WTC11 (cell line): ENCODE data around the gene ENTPD1. TPM values are rescaled to one million over a fixed set of nuclear protein-coding genes. Genes with fewer than 3 reads are reported as not detected.

Source experiments
- ATAC-seq: fragments of 200-7000 bp; cut with Tn5 transposase; 2 replicates; pipeline ENCODE4 v1.10.0; 2021; ENCODE audit warnings: mild to moderate bottlenecking, moderate library complexity
- CTCF ChIA-PET: fragments of 300-600 bp; sonication (Branson Sonifier 250); formaldehyde crosslinking; loops from one replicate; lab custom pipeline; 2021; ENCODE audit warnings: antibody characterized with exemption; lab: Charles Lee
- POLR2A ChIA-PET: fragments of 350-600 bp; sonication (Branson Sonifier 250); formaldehyde crosslinking; loops from one replicate; lab custom pipeline; 2021; ENCODE audit warnings: antibody characterized with exemption; lab: Charles Lee
- DNase-seq: peaks from one replicate; pipeline ENCODE4 v3.0.0; 2021; ENCODE audit warnings: low spot score
- H3K27ac Mint-ChIP-seq: 2 replicates; pipeline ENCODE4 v1.8.0; 2021; ENCODE audit warnings: mixed read lengths
- H3K27me3 Mint-ChIP-seq: 2 replicates; pipeline ENCODE4 v1.8.0; 2021; ENCODE audit warnings: low read depth, mild to moderate bottlenecking, moderate library complexity, mixed read lengths
- H3K36me3 Mint-ChIP-seq: 2 replicates; pipeline ENCODE4 v1.8.0; 2021; ENCODE audit warnings: mixed read lengths
- H3K4me1 Mint-ChIP-seq: 2 replicates; pipeline ENCODE4 v1.8.0; 2022; ENCODE audit warnings: mixed read lengths
- H3K4me3 Mint-ChIP-seq: 2 replicates; pipeline ENCODE4 v1.8.0; 2021; ENCODE audit warnings: mild to moderate bottlenecking, moderate library complexity, mixed read lengths
- H3K9me3 Mint-ChIP-seq: 2 replicates; pipeline ENCODE4 v1.8.0; 2021; ENCODE audit warnings: mixed read lengths
- ATF1 ChIP-seq: sonication (generic); formaldehyde crosslinking; IDR thresholded peaks from 2 replicates; pipeline ENCODE4 v1.8.1; 2023; ENCODE audit warnings: mild to moderate bottlenecking, moderate library complexity, missing genetic modification reagents
- EMX1 ChIP-seq: fragments of 250-450 bp; sonication (Bioruptor Pico); IDR thresholded peaks from 2 replicates; pipeline ENCODE4 v1.8.0; 2021; ENCODE audit warnings: mild to moderate bottlenecking
- GRHL2 ChIP-seq: fragments of 250-450 bp; sonication (Bioruptor Pico); IDR thresholded peaks from 2 replicates; pipeline ENCODE4 v1.8.0; 2022; ENCODE audit warnings: mild to moderate bottlenecking, moderate library complexity; ENCODE audit not compliant: insufficient replicate concordance, severe bottlenecking
- HMGA2 ChIP-seq: fragments of 250-450 bp; sonication (Bioruptor Pico); IDR thresholded peaks from 2 replicates; pipeline ENCODE4 v1.4.0; 2021; ENCODE audit warnings: mild to moderate bottlenecking, moderate library complexity
- MAX ChIP-seq: sonication (generic); formaldehyde crosslinking; IDR thresholded peaks from 2 replicates; pipeline ENCODE4 v1.8.0; 2022; ENCODE audit warnings: mild to moderate bottlenecking, missing genetic modification reagents
- PRRX2 ChIP-seq: fragments of 250-450 bp; sonication (Bioruptor Pico); IDR thresholded peaks from 2 replicates; pipeline ENCODE4 v1.8.0; 2021; ENCODE audit warnings: mild to moderate bottlenecking
- RELA ChIP-seq: sonication (generic); formaldehyde crosslinking; IDR thresholded peaks from 2 replicates; pipeline ENCODE4 v1.8.1; 2022; ENCODE audit warnings: missing genetic modification reagents, mild to moderate bottlenecking, borderline replicate concordance
- SOX15 ChIP-seq: fragments of 250-450 bp; sonication (Bioruptor Pico); IDR thresholded peaks from 2 replicates; pipeline ENCODE4 v1.9.0; 2021; ENCODE audit warnings: mild to moderate bottlenecking
- STAT6 ChIP-seq: sonication (generic); formaldehyde crosslinking; conservative IDR thresholded peaks from 2 replicates; pipeline ENCODE4 v1.8.1; 2023; ENCODE audit warnings: mild to moderate bottlenecking, low read depth, missing genetic modification reagents, moderate library complexity
- TCF7 ChIP-seq: sonication (generic); formaldehyde crosslinking; IDR thresholded peaks from 2 replicates; pipeline ENCODE4 v1.8.0; 2022; ENCODE audit warnings: mild to moderate bottlenecking, low read depth, missing genetic modification reagents, moderate library complexity
- ZNF138 ChIP-seq: sonication (generic); formaldehyde crosslinking; conservative IDR thresholded peaks from 2 replicates; pipeline ENCODE4 v1.8.1; 2022; ENCODE audit warnings: mild to moderate bottlenecking, moderate library complexity, missing genetic modification reagents
- total RNA-seq: library from RNA; stranded (reverse); gene quantifications from 3 replicates; pipeline ENCODE4 v1.2.3, GENCODE V29; 2021
- TF ChIP-seq, protein P1 (sequence below): fragments of 250-450 bp; sonication (Bioruptor Pico); IDR thresholded peaks from 2 replicates; pipeline ENCODE4 v1.9.0; 2021; ENCODE audit warnings: mild to moderate bottlenecking
- TF ChIP-seq, protein P2 (sequence below): sonication (generic); formaldehyde crosslinking; IDR thresholded peaks from 2 replicates; pipeline ENCODE4 v1.8.1; 2023; ENCODE audit warnings: mild to moderate bottlenecking, missing genetic modification reagents, moderate library complexity
- TF ChIP-seq, protein P3 (sequence below): sonication (generic); formaldehyde crosslinking; IDR thresholded peaks from 2 replicates; pipeline ENCODE4 v1.8.0; 2022; ENCODE audit warnings: mild to moderate bottlenecking, missing genetic modification reagents
- TF ChIP-seq, protein P4 (sequence below): sonication (generic); formaldehyde crosslinking; IDR thresholded peaks from 2 replicates; pipeline ENCODE4 v1.8.1; 2022; ENCODE audit warnings: mild to moderate bottlenecking, moderate library complexity, missing genetic modification reagents
- TF ChIP-seq, protein P5 (sequence below): sonication (generic); formaldehyde crosslinking; IDR thresholded peaks from 2 replicates; pipeline ENCODE4 v1.8.0; 2022; ENCODE audit warnings: mild to moderate bottlenecking, missing genetic modification reagents

Gene ENTPD1
- total RNA-seq, 1 experiment from 2014 or later, result 2.3 TPM

- Mint-ChIP-seq H3K27ac (no peak overlapping the region), H3K4me3 (no peak overlapping the region), H3K36me3 (no peaks in the 10 kb centered on the region), H3K9me3 (no peaks in the 10 kb centered on the region; the same call in 1 of the 2 replicates), H3K27me3 (no peaks in the 10 kb centered on the region), H3K4me1 (no peaks in the 10 kb centered on the region)
- 0 out of 2 replicates have a peak, but pooled peaks have one; percentile 22 for TF ChIP-seq SOX15 (CRISPR knock-in tag)
- TF ChIP-seq, protein P1, sequence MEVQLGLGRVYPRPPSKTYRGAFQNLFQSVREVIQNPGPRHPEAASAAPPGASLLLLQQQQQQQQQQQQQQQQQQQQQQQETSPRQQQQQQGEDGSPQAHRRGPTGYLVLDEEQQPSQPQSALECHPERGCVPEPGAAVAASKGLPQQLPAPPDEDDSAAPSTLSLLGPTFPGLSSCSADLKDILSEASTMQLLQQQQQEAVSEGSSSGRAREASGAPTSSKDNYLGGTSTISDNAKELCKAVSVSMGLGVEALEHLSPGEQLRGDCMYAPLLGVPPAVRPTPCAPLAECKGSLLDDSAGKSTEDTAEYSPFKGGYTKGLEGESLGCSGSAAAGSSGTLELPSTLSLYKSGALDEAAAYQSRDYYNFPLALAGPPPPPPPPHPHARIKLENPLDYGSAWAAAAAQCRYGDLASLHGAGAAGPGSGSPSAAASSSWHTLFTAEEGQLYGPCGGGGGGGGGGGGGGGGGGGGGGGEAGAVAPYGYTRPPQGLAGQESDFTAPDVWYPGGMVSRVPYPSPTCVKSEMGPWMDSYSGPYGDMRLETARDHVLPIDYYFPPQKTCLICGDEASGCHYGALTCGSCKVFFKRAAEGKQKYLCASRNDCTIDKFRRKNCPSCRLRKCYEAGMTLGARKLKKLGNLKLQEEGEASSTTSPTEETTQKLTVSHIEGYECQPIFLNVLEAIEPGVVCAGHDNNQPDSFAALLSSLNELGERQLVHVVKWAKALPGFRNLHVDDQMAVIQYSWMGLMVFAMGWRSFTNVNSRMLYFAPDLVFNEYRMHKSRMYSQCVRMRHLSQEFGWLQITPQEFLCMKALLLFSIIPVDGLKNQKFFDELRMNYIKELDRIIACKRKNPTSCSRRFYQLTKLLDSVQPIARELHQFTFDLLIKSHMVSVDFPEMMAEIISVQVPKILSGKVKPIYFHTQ (CRISPR knock-in tag), result no peak
- ChIA-PET POLR2A (no interaction called here), CTCF (no interaction called here)
- ATAC-seq (no peak), DNase-seq (no peak)
These were observed 7.6 kb upstream of the ENTPD1 start for GRCh38 chr10:95748349-95748748.

- Mint-ChIP-seq H3K4me1 (peaks cover 21% of the 10 kb centered on the region), H3K9me3 (no peaks in the 10 kb centered on the region; the same call in 1 of the 2 replicates), H3K27me3 (peaks cover 19% of the 10 kb centered on the region), H3K27ac (peak overlapping the region; percentile 54; the same call in 1 of the 2 replicates), H3K4me3 (peak overlapping the region; percentile 85), H3K36me3 (no peaks in the 10 kb centered on the region)
- ATAC-seq, result peak; percentile 84
- CTCF ChIA-PET, result interaction anchor here (0.9 to 2.6 kb wide), 6 partner anchors 16 to 261 kb away, joined by 3 to 32 read pairs (median 4); partner anchors contain the start of gene TCTN3
- TF ChIP-seq ZNF138 (CRISPR knock-in tag), result no peak
- TF ChIP-seq, protein P2, sequence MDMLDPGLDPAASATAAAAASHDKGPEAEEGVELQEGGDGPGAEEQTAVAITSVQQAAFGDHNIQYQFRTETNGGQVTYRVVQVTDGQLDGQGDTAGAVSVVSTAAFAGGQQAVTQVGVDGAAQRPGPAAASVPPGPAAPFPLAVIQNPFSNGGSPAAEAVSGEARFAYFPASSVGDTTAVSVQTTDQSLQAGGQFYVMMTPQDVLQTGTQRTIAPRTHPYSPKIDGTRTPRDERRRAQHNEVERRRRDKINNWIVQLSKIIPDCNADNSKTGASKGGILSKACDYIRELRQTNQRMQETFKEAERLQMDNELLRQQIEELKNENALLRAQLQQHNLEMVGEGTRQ (CRISPR knock-in tag), result peak; percentile 74
- TF ChIP-seq, protein P3, sequence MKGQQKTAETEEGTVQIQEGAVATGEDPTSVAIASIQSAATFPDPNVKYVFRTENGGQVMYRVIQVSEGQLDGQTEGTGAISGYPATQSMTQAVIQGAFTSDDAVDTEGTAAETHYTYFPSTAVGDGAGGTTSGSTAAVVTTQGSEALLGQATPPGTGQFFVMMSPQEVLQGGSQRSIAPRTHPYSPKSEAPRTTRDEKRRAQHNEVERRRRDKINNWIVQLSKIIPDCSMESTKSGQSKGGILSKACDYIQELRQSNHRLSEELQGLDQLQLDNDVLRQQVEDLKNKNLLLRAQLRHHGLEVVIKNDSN (CRISPR knock-in tag), result 0 out of 2 replicates have a peak, but pooled peaks have one; percentile 12
- DNase-seq, result peak; percentile 46
- POLR2A ChIA-PET, result no interaction called here
These were observed 405 bp upstream of the ENTPD1 start for GRCh38 chr10:95755511-95756004.

DNA sequence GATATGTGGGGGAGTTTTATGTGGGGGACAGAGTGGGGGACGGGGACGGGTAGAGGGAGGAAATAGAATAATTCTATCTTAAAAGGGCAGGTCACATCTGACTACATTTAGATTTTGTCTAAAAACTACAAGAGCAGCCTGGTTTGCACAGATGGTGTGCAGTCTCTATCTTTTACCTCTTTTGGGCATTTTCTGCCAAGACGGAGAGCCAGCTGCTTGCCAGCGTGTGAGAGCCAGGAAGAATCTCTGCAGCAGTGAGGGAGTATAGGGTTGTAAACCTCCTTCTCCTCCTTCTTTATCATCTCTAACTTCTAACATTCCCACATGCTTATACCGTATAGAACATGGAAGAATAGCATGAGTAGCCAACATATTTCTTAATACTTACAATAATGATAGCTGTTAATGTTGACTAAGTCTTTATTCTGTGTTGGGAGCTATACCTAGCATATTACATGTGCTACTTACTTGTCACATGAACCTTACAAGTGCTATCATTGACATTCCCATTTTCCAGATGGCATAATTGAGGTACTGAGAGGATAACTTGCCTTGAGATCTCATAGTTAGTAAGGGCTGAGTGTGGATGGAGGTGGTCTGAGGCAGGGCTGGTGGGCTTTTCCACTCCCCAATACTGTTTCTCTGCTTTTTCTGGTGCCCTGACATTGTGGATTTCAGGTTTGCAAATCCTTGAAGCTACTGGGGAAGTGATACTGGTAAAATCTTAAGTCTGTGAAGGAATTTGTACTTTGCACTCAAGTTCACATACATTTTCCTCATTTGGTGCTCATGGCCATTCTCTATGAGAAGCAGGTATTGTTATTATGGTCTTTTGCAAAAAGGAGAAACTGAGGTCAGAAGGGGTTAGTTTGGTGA, 1.1 kb downstream of the ENTPD1 start:
- DNase-seq (no peak), ATAC-seq (no peak)
- peaks cover 19% of the 10 kb centered on the region for H3K27me3 Mint-ChIP-seq
- no peaks in the 10 kb centered on the region for H3K36me3 Mint-ChIP-seq
- H3K4me3 Mint-ChIP-seq, result peak overlapping the region; percentile 85
- H3K27ac Mint-ChIP-seq, result peak overlapping the region; percentile 74
- CTCF ChIA-PET, result interaction anchor here (0.7 to 2.6 kb wide), 5 partner anchors 17 to 108 kb away, joined by 3 to 32 read pairs (median 4); partner anchors contain the start of gene TCTN3
- POLR2A ChIA-PET, result interaction anchor here (0.7 to 0.9 kb wide), 2 partner anchors 63 to 151 kb away, joined by 3 to 4 read pairs; partner anchors contain the start of genes CC2D2B and TCTN3
- peaks cover 21% of the 10 kb centered on the region for H3K4me1 Mint-ChIP-seq
- H3K9me3 Mint-ChIP-seq, result no peaks in the 10 kb centered on the region
- TF ChIP-seq GRHL2 (no peak), RELA (no peak), EMX1 (CRISPR knock-in tag) (no peak), MAX (CRISPR knock-in tag) (no peak), TCF7 (CRISPR knock-in tag) (no peak), ATF1 (CRISPR knock-in tag) (no peak), PRRX2 (CRISPR knock-in tag) (no peak), HMGA2 (CRISPR knock-in tag) (no peak), STAT6 (CRISPR knock-in tag) (no peak)
- TF ChIP-seq, protein P3 (CRISPR knock-in tag), result no peak
- TF ChIP-seq, protein P4, sequence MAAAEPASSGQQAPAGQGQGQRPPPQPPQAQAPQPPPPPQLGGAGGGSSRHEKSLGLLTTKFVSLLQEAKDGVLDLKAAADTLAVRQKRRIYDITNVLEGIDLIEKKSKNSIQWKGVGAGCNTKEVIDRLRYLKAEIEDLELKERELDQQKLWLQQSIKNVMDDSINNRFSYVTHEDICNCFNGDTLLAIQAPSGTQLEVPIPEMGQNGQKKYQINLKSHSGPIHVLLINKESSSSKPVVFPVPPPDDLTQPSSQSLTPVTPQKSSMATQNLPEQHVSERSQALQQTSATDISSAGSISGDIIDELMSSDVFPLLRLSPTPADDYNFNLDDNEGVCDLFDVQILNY (CRISPR knock-in tag), result no peak
- TF ChIP-seq, protein P5, sequence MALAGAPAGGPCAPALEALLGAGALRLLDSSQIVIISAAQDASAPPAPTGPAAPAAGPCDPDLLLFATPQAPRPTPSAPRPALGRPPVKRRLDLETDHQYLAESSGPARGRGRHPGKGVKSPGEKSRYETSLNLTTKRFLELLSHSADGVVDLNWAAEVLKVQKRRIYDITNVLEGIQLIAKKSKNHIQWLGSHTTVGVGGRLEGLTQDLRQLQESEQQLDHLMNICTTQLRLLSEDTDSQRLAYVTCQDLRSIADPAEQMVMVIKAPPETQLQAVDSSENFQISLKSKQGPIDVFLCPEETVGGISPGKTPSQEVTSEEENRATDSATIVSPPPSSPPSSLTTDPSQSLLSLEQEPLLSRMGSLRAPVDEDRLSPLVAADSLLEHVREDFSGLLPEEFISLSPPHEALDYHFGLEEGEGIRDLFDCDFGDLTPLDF, result no peak
